IMR-90 (cell line): ENCODE data around the gene ZNRF3.

Source experiments
- BHLHE40 ChIP-seq: fragments of 150-350 bp; IDR thresholded peaks from 2 replicates; pipeline ENCODE4 v1.6.1; 2016; ENCODE audit warnings: mild to moderate bottlenecking, low read depth, low read length
- CEBPB ChIP-seq: IDR thresholded peaks from 2 replicates; pipeline ENCODE4 v1.6.1; 2012; ENCODE audit warnings: low read depth, low read length, improper control_type of control experiment
- MAZ ChIP-seq: IDR thresholded peaks from 2 replicates; pipeline ENCODE4 v1.6.1; 2012; ENCODE audit warnings: low read depth, mild to moderate bottlenecking, low read length, improper control_type of control experiment, moderate library complexity, borderline replicate concordance
- MXI1 ChIP-seq: IDR thresholded peaks from 2 replicates; pipeline ENCODE4 v1.6.1; 2012; ENCODE audit warnings: low read depth, mild to moderate bottlenecking, low read length, moderate library complexity, borderline replicate concordance
- POLR2A ChIP-seq: IDR thresholded peaks from 2 replicates; pipeline ENCODE4 v1.6.1; 2012; ENCODE audit warnings: mild to moderate bottlenecking, low read depth, low read length
- RAD21 ChIP-seq: IDR thresholded peaks from 2 replicates; pipeline ENCODE4 v1.6.1; 2012; ENCODE audit warnings: low read length, improper control_type of control experiment
- RCOR1 ChIP-seq: IDR thresholded peaks from 2 replicates; pipeline ENCODE4 v1.6.1; 2012; ENCODE audit warnings: mild to moderate bottlenecking, low read length, improper control_type of control experiment; ENCODE audit not compliant: insufficient replicate concordance
- SMC3 ChIP-seq: fragments of 150-350 bp; IDR thresholded peaks from 2 replicates; pipeline ENCODE4 v1.6.1; 2016; ENCODE audit warnings: low read depth, mild to moderate bottlenecking, antibody characterized with exemption, low read length, moderate library complexity
- TF ChIP-seq, protein P1 (sequence below): conservative IDR thresholded peaks from 2 replicates; pipeline ENCODE4 v1.5.1; 2012; ENCODE audit warnings: mild to moderate bottlenecking, low read depth, low read length, improper control_type of control experiment
- TF ChIP-seq, protein P2 (sequence below): fragments of 150-350 bp; IDR thresholded peaks from 2 replicates; pipeline ENCODE4 v1.6.1; 2017; ENCODE audit warnings: mild to moderate bottlenecking, antibody characterized with exemption, low read length, low read depth

DNA sequence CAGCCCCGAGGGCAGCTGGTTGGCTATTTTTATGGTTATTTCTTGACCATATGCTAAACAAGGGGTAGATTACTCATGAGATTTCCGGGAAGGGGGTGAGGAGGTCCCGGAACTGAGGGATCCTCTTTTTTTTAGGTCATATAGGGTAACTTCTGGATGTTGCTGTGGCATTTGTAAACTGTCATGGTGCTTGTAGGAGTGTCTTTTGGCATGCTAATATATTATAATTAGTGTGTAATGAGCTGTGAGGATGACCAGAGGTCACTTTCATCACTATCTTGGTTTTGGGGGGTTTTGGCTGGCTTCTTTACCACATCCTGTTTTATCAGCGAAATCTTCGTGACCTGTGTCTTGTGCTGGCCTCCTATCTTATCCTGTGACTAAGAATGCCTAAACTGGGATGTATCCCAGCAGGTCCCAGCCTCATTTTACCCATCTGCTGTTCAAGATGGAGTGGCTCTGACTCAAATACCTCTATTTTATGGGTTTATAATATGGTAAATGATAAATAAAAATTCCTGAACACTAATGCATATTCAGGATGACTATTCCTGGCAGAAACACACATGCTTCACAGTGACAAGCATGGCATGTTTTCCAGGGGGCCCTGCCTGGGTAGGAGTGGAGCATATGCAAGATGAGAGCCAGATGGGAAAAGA, 200.7 kb downstream of the ZNRF3 start:
- TF ChIP-seq, protein P1, sequence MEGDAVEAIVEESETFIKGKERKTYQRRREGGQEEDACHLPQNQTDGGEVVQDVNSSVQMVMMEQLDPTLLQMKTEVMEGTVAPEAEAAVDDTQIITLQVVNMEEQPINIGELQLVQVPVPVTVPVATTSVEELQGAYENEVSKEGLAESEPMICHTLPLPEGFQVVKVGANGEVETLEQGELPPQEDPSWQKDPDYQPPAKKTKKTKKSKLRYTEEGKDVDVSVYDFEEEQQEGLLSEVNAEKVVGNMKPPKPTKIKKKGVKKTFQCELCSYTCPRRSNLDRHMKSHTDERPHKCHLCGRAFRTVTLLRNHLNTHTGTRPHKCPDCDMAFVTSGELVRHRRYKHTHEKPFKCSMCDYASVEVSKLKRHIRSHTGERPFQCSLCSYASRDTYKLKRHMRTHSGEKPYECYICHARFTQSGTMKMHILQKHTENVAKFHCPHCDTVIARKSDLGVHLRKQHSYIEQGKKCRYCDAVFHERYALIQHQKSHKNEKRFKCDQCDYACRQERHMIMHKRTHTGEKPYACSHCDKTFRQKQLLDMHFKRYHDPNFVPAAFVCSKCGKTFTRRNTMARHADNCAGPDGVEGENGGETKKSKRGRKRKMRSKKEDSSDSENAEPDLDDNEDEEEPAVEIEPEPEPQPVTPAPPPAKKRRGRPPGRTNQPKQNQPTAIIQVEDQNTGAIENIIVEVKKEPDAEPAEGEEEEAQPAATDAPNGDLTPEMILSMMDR = no peak
- TF ChIP-seq, protein P2, sequence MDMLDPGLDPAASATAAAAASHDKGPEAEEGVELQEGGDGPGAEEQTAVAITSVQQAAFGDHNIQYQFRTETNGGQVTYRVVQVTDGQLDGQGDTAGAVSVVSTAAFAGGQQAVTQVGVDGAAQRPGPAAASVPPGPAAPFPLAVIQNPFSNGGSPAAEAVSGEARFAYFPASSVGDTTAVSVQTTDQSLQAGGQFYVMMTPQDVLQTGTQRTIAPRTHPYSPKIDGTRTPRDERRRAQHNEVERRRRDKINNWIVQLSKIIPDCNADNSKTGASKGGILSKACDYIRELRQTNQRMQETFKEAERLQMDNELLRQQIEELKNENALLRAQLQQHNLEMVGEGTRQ = no peak
- TF ChIP-seq POLR2A = no peak
- TF ChIP-seq RCOR1 = no peak
- TF ChIP-seq MXI1 = no peak
- no peak for TF ChIP-seq RAD21
- TF ChIP-seq MAZ = no peak
- no peak for TF ChIP-seq CEBPB
- no peak for TF ChIP-seq SMC3
- no peak for TF ChIP-seq BHLHE40
